Measurements from ENCODE around the gene CCL1. TPM values are rescaled to one million over a fixed set of nuclear protein-coding genes. Genes with fewer than 3 reads are reported as not detected.

CCL1 gene
- total RNA-seq, 1 experiment from 2014 or later = not detected

GRCh38 chr17:34370376-34370996 is 7.5 kb upstream of the CCL1 start:
- Histone ChIP-seq H3K4me1 (ENCODE audit: insufficient read depth, low read length) (no peaks in the 10 kb centered on the region), H2BK120ac (ENCODE audit: low read depth, low read length, poor library complexity, severe bottlenecking) (no peak overlapping the region), H2BK20ac (ENCODE audit: low read depth, low read length, poor library complexity, severe bottlenecking) (no peak overlapping the region), H3K23me2 (ENCODE audit: insufficient read length, low read depth, low read length, poor library complexity, severe bottlenecking) (no peaks in the 10 kb centered on the region), H3K23ac (ENCODE audit: insufficient read length, low read depth, low read length) (no peak overlapping the region), H2BK5ac (ENCODE audit: insufficient read length, low read length) (no peak overlapping the region), H3K27me3 (ENCODE audit: insufficient read depth, low read length) (no peaks in the 10 kb centered on the region), H4K8ac (replicated peaks; ENCODE audit: insufficient read length, low read depth, low read length) (no peak overlapping the region), H2AK5ac (ENCODE audit: insufficient read length, low read length) (no peak overlapping the region), H3K14ac (ENCODE audit: insufficient read depth, low read length) (no peak overlapping the region; the same call in 1 of the 2 replicates), H3K4ac (ENCODE audit: low read depth, low read length) (no peak overlapping the region), H4K5ac (ENCODE audit: insufficient read length, low read depth, low read length) (no peak overlapping the region), H3K79me1 (ENCODE audit: insufficient read depth, low read depth, low read length, poor library complexity, severe bottlenecking) (no peaks in the 10 kb centered on the region), H4K91ac (ENCODE audit: insufficient read length, low read depth, low read length) (no peak overlapping the region), H3K79me2 (ENCODE audit: insufficient read depth, low read length) (no peaks in the 10 kb centered on the region), H3K4me2 (ENCODE audit: insufficient read depth, insufficient read length, low read length) (no peak overlapping the region), H3K27ac (ENCODE audit: insufficient read length, low read depth, low read length) (no peak overlapping the region), H3K18ac (ENCODE audit: insufficient read length, low read depth, low read length) (no peak overlapping the region), H2BK15ac (ENCODE audit: low read depth, low read length) (no peak overlapping the region), H3K56ac (ENCODE audit: insufficient read length, low read depth, low read length) (no peak overlapping the region), H2AFZ (ENCODE audit: low read length) (no peak overlapping the region), H3T11ph (ENCODE audit: low read length) (no peak overlapping the region), H3K9me3 (ENCODE audit: control insufficient read depth, low read depth, low read length) (no peaks in the 10 kb centered on the region), H3K9ac (ENCODE audit: extremely low read depth, insufficient read length, low read length) (no peak overlapping the region), H2BK12ac (ENCODE audit: insufficient read length, low read depth, low read length) (no peak overlapping the region), H4K20me1 (ENCODE audit: control insufficient read depth, insufficient read depth, insufficient read length) (no peaks in the 10 kb centered on the region)
- H3K4me1 Mint-ChIP-seq = peaks cover 11 to 22% of the 10 kb centered on the region in 2 experiments; a peak in 3 of 4 replicates
- H3K27me3 Mint-ChIP-seq (ENCODE audit: low read depth) = no peaks in the 10 kb centered on the region; the same call in 1 of the 2 replicates
- H3K36me3 Mint-ChIP-seq (ENCODE audit: insufficient read depth in 1 of 3, low read depth in 3 of 3) = no peaks in the 10 kb centered on the region
- H3K4me3 Mint-ChIP-seq = no peak overlapping the region
- H3K9me3 Mint-ChIP-seq = no peaks in the 10 kb centered on the region
- no peak overlapping the region for H3K27ac Mint-ChIP-seq
- WGBS (ENCODE audit: extremely low coverage, insufficient read length, low lambda C conversion rate) = no CpG with 5 or more reads among the region's 5 CpGs
- no peak for TF ChIP-seq CTCF (conservative IDR thresholded peaks at IDR 0.05)
- peak; percentile 22 for DNase-seq

Measured in H9 (cell line).